CD4-positive, alpha-beta T cell treated with Interleukin-15 for 1 hour (primary cell): Measurements from ENCODE around the gene MYBBP1A.

Source experiments
- DNase-seq: peaks from one replicate; pipeline ENCODE4 v3.0.0-alpha.2; 2020

MYBBP1A gene

DNA sequence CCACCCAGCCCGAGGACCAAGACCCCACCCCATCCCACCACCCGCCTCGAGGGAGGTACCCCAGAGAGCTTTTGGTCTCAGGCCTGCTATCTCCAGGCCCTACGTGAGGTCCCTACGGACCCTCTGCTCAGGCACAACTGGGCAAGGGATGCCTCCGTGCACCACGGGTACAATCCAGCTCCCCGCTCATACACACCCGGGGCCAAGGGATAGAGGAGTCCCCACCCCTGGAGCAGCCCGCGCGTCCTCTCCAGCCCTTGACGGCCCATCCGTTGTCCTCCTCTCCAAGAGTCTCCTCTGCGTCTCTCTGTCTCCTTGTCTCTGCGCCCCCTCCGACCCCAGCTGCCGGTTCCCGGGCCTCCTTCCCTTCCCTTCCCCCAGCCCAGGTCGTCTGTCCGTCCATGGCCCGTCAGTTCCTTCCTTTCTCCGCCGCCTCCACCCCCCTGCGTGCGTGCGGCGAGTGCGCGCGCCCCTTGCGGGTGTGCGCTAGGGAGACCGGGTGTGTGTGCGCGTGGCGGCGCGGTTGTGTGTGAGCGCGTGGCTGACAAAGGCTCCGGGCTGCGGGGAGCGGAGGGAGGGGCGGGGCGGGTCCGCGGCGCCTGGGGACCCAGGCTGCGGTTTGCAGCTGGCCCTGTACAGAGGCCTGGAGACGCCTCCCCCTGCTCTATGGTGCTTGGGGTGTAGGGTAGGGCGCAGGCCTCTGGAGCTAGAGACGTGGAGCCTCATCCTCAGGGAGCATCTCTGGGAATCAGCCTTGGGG, 55.6 kb downstream of the MYBBP1A start:
- no peak for DNase-seq

DNA sequence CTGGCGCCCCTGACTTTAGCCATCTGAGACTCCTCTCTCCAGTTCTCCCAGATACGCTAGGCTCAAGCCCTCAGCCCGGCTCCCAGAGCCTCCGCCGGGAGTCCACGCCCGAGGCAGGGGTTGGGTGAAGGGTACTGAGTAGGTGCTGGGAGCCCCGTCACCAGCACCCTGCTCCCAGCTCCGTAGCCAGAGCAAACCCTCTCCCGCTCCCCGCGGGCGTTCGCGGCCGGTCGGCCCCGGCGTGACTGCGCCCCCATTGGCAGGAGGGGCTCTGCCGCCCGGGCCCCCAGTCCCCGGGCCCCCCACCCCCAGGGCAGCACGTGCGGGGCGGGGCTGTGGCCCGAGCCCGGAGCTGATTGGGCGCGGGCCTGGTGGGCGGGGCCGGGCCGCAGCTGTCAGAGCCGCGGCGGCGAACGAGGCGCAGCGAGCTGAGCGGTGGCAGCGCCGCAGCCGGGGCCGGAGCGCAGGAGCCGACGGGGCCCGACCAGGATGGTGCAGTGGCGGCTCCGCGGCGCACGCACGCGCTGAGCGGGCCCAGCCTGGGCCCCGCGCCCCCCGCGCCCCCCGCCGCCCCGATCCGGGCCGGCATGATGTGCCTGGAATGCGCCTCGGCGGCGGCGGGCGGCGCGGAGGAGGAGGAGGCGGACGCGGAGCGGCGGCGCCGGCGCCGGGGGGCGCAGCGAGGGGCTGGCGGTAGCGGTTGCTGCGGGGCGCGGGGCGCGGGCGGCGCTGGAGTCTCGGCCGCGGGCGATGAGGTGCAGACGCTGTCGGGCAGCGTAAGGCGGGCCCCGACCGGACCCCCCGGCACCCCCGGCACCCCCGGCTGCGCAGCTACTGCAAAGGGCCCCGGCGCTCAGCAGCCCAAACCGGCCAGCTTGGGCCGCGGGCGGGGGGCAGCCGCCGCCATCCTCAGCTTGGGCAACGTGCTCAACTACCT, 56.5 kb downstream of the MYBBP1A start, which contains the start of gene SPNS2:
Gene SPNS2, plus strand, starts transcription at position 421 of the 937 bp plus-strand sequence. Its CDS starts 167 bp downstream, at position 588.
- peak; percentile 67 for DNase-seq

DNA sequence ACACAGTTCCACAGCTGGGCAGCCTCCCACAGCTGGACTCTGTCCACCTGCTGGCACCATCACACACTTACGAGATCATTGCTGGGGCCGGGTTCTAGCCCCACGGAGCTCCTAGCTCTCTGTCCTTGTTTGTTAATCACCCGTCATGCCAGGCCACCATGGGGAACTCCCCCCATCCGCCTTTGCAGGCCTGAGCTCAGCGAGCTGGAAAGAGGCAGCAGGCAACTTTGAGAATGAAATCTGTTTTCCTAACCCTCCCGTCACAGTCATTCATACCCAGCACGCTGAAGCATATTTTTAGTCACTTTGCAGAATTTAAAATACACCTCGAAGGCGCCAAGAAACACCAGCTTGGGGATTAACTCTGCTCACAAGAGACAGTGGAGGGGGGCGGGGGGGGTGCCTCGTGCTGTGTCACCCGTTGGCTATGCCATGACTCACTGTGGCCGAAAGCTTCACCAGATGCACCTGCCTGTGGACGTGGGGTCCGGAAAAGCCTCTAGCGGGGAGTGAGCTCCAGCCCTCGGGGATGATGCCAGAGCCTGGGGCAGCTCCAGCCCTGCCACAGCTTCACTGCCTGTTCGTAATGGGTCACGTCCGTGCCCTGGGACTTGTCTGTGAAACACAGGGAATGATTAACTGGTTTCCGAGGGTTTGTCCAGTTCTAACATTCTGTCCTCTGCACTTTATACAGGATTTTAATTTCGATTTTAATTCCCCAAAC, 57.9 kb downstream of the MYBBP1A start:
- DNase-seq, result no peak

DNA sequence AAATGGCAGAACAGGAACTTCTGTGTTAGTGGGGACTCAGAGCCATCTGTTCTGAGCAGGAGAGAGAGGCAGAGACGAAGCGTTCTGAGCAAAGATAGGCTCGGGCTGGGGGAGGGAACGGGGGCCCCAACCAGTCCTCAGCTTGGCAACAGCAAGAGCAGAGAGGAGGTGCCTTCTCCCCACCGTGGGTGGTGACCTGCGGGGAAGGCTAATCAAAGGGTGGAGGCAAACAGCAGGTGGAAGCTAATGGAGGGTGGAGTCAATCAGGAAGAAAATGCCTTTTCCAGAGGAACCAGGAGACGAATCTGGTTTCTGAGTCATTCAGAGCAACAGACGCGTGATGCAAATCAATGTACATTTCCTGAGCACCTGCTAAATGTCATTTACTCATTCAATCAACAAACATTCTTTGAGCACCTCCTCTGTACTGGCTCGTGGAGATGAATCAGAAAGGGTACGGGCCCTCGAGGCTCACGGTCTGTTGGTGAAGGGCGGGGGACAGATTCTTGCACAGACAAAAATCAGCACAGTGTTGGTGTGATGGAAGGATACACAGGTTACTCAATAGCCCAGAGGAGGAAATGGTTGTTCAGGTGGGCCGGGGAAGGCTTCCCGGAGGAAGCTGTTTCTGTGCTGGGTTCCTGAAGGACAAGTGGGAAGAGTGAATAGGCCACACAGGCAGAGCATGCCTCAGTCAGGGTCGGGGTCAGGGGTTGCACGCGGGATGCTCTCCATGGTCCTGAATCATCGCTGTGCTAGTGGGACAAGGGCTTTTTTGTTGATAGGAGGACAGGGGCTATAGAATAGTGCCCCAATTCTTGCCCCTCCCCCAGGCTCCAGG, 62.2 kb downstream of the MYBBP1A start:
- no peak for DNase-seq

DNA sequence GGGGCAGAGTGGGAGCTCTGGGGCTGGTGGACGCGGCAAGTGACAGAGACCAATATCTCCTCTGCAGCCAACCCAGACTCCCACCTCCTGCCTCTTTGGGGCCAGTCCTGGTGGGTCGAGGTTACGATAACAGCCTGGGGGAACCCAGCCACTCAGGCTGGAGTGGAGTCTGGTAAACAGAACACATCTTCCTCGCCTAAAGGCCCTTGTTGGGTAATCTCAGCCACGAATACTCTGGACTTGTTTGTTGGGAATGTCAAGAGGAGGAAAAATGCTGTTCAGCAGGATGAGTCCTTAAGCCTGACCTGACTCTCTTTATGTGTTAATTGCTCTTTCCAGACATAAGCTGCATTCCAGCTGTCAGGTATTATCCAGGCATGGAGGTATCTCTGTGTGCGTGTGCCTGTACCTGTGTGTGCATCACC, 64.5 kb downstream of the MYBBP1A start:
- DNase-seq, result no peak

DNA sequence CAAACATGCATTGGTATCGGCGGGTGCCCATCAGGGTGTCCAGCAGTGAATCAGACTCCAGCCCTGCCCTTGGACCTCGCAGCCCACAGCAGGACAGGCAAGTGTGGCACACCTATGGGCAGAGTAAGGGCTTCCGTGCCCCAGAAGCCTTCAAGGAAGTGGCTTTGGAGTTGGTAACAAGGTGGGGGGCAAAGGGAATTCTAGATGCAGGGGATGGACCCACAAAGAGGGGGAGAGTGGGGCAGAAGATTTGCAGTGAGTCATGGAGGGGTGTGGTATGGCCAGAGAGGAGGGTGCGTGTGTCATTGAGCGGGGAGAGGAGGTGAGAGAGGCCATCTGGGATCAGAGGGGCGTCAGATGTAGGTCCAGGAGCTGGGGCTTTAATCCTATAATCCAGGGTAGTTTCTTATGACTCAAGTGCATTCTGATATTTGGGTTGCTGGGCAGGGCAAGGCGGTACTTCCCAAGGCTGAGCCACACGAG, 65.0 kb downstream of the MYBBP1A start:
- DNase-seq, result no peak

DNA sequence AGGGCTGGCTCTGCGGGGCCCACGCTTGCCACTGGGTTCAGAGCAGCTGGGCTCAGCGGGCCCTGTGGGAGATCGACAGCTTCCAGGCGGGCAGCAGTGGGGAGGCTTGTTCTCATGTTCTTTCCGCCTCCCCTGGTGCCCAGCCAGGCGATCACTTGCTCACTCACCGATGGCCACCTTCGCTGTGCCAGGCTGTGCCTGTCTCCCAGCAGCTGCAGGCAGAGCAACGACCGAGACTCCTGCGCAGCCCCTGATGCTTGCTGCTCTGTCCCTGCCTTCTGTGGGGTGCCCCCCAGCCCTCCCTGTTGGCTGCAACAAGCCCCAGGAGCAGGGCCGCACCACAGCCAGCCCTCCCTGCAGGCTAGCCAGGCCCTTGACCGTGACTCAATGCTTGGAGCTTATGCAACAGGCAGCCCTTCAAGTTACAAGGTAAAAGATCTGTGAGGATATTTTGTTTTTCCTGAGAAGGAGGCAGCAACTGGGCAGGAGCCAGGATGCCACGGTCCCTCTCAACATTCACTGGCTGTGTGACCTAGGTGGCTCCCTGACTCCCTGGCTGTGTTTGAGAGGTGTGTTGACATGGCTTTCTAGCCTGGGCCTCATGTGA, 66.1 kb downstream of the MYBBP1A start:
- DNase-seq, result no peak
